IMR-90 (cell line): ENCODE measurements around the gene APAF1. TPM values are rescaled to one million over a fixed set of nuclear protein-coding genes. Genes with fewer than 3 reads are reported as not detected.

Experiments used
- ATAC-seq: fragments of 200-7000 bp; cut with Tn5 transposase; 2 replicates; pipeline ENCODE4 v1.9.1; 2020; ENCODE audit warnings: low read depth, mild to moderate bottlenecking, moderate library complexity
- BruUV-seq: library from RNA; stranded (reverse); fragments of 400-500 nt; replicated peaks from 2 replicates; lab custom pipeline; 2021; lab: Mats Ljungman, UMichigan
- CTCF ChIA-PET: fragments of 300-600 bp; formaldehyde crosslinking; extraction: SDS; loops from one replicate; lab custom pipeline; 2021; ENCODE audit warnings: antibody characterized with exemption; lab: Yijun Ruan, JAX
- POLR2A ChIA-PET: fragments of 300-600 bp; sonication (Branson Sonifier 250); formaldehyde crosslinking; loops from one replicate; lab custom pipeline; 2022; ENCODE audit warnings: antibody characterized with exemption; ENCODE audit not compliant: unreplicated experiment; lab: Charles Lee
- DNase-seq: peaks from one replicate; pipeline ENCODE4 v3.0.0; 2013
- H2AFZ ChIP-seq: replicated peaks from 2 replicates; pipeline ENCODE3; 2013; ENCODE audit warnings: low read length, mild to moderate bottlenecking; ENCODE audit not compliant: poor library complexity
- H2AK5ac ChIP-seq: 2 replicates; pipeline ENCODE4 v1.6.1; 2013; ENCODE audit warnings: low read depth, low read length, inconsistent platforms
- H2AK9ac ChIP-seq: replicated peaks from 2 replicates; pipeline ENCODE3; 2013; ENCODE audit warnings: mild to moderate bottlenecking, low read depth, low read length, moderate library complexity; ENCODE audit not compliant: poor library complexity
- H2BK120ac ChIP-seq: 2 replicates; pipeline ENCODE4 v1.6.1; 2013; ENCODE audit warnings: low read depth, low read length, inconsistent platforms
- H2BK15ac ChIP-seq: 3 replicates; pipeline ENCODE4 v1.6.1; 2013; ENCODE audit warnings: low read depth, low read length, inconsistent platforms
- H2BK20ac ChIP-seq: 2 replicates; pipeline ENCODE4 v1.6.1; 2013; ENCODE audit warnings: low read depth, mild to moderate bottlenecking, inconsistent platforms, low read length, moderate library complexity
- H2BK5ac ChIP-seq: 2 replicates; pipeline ENCODE4 v1.6.1; 2013; ENCODE audit warnings: mild to moderate bottlenecking, low read depth, low read length, inconsistent platforms; ENCODE audit not compliant: poor library complexity, severe bottlenecking
- H3K14ac ChIP-seq: replicated peaks from 2 replicates; pipeline ENCODE4 v1.6.1; 2013; ENCODE audit warnings: low read depth, low read length, inconsistent platforms
- H3K18ac ChIP-seq: 2 replicates; pipeline ENCODE4 v1.6.1; 2013; ENCODE audit warnings: low read depth, low read length, control low read depth
- H3K23ac ChIP-seq: 2 replicates; pipeline ENCODE4 v1.6.1; 2013; ENCODE audit warnings: low read depth, low read length, inconsistent platforms
- H3K27ac ChIP-seq: 2 replicates; pipeline ENCODE4 v1.5.1; 2013; ENCODE audit warnings: mild to moderate bottlenecking, control low read depth, low read length; ENCODE audit not compliant: insufficient read depth
- H3K27me3 ChIP-seq: 2 replicates; pipeline ENCODE4 v1.6.1; 2013; ENCODE audit warnings: low read length; ENCODE audit not compliant: control insufficient read depth, insufficient read depth
- H3K36me3 ChIP-seq: 2 replicates; pipeline ENCODE4 v1.6.1; 2013; ENCODE audit warnings: low read length, mixed read lengths; ENCODE audit not compliant: control insufficient read depth, insufficient read depth
- H3K4ac ChIP-seq: 2 replicates; pipeline ENCODE4 v1.6.1; 2013; ENCODE audit warnings: low read depth, low read length, inconsistent platforms
- H3K4me1 ChIP-seq: 2 replicates; pipeline ENCODE4 v1.6.1; 2013; ENCODE audit warnings: low read length, mixed read lengths; ENCODE audit not compliant: control insufficient read depth, insufficient read depth
- H3K4me2 ChIP-seq: 2 replicates; pipeline ENCODE4 v1.6.1; 2013; ENCODE audit warnings: low read depth, mild to moderate bottlenecking, control low read depth, low read length, moderate library complexity
- H3K4me3 ChIP-seq: 2 replicates; pipeline ENCODE4 v1.5.1; 2013; ENCODE audit warnings: low read depth, mild to moderate bottlenecking, control low read depth, low read length, moderate library complexity; ENCODE audit not compliant: insufficient read depth
- H3K56ac ChIP-seq: 2 replicates; pipeline ENCODE4 v1.6.1; 2013; ENCODE audit warnings: low read length, inconsistent platforms; ENCODE audit not compliant: insufficient read depth; ENCODE audit errors: extremely low read depth
- H3K79me1 ChIP-seq, 2 experiments: 2 replicates each; pipeline ENCODE4 v1.6.1; 2013; ENCODE audit warnings: low read length in 2 of 2, inconsistent platforms in 1 of 2, low read depth in 1 of 2
- H3K9ac ChIP-seq: 2 replicates; pipeline ENCODE4 v1.6.1; 2013; ENCODE audit warnings: low read depth, low read length, control low read depth
- H3K9me1 ChIP-seq: 2 replicates; pipeline ENCODE4 v1.6.1; 2013; ENCODE audit warnings: low read length, inconsistent platforms; ENCODE audit not compliant: insufficient read depth
- H3K9me3 ChIP-seq: 2 replicates; pipeline ENCODE4 v1.6.1; 2013; ENCODE audit warnings: low read length; ENCODE audit not compliant: control insufficient read depth, insufficient read depth
- H4K20me1 ChIP-seq: 2 replicates; pipeline ENCODE4 v1.6.1; 2013; ENCODE audit warnings: low read length, inconsistent platforms; ENCODE audit not compliant: insufficient read depth
- H4K5ac ChIP-seq: 2 replicates; pipeline ENCODE4 v1.6.1; 2013; ENCODE audit warnings: mild to moderate bottlenecking, low read depth, low read length, control low read depth
- H4K8ac ChIP-seq, 2 experiments: 2 replicates each; pipeline ENCODE4 v1.6.1; 2013; ENCODE audit warnings: low read depth in 2 of 2, low read length in 2 of 2, control low read depth in 1 of 2, inconsistent platforms in 1 of 2
- H4K91ac ChIP-seq: 2 replicates; pipeline ENCODE4 v1.6.1; 2013; ENCODE audit warnings: low read depth, low read length, inconsistent platforms; ENCODE audit not compliant: insufficient read depth
- ELK1 ChIP-seq: fragments of 150-350 bp; IDR thresholded peaks from 2 replicates; pipeline ENCODE4 v1.6.1; 2016; ENCODE audit warnings: low read depth, mild to moderate bottlenecking, low read length, moderate library complexity, borderline replicate concordance
- MAFK ChIP-seq: IDR thresholded peaks from 2 replicates; pipeline ENCODE4 v1.6.1; 2012; ENCODE audit warnings: low read depth, low read length, improper control_type of control experiment
- RCOR1 ChIP-seq: IDR thresholded peaks from 2 replicates; pipeline ENCODE4 v1.6.1; 2012; ENCODE audit warnings: mild to moderate bottlenecking, low read length, improper control_type of control experiment; ENCODE audit not compliant: insufficient replicate concordance
- SMC3 ChIP-seq: fragments of 150-350 bp; IDR thresholded peaks from 2 replicates; pipeline ENCODE4 v1.6.1; 2016; ENCODE audit warnings: low read depth, mild to moderate bottlenecking, antibody characterized with exemption, low read length, moderate library complexity
- dilution Hi-C: fragments of 300-500 bp; cut with HindIII; formaldehyde crosslinking; loops from one replicate; pipeline ENCODE4 v1.14.3; 2018; ENCODE audit warnings: low sequenced_read_pairs; ENCODE audit not compliant: unreplicated experiment
- in situ Hi-C: fragments of 300-500 bp; cut with MboI; formaldehyde crosslinking; loops from 3 replicates; pipeline ENCODE4 v1.14.3; 2019; ENCODE audit warnings: low sequenced_read_pairs, inconsistent platforms, mixed read lengths
- intact Hi-C: fragments of 100-400 bp; cut with micrococcal nuclease; formaldehyde crosslinking; loops from 2 replicates; pipeline ENCODE4 v1.10.0; 2022
- polyA plus RNA-seq, 3 experiments: library from polyadenylated mRNA; depleted of rRNA; stranded (reverse); fragments of >200 nt; gene quantifications; 2 replicates each; pipeline ENCODE4 v1.2.3, GENCODE V29; 2012; ENCODE audit warnings: low replicate concordance in 1 of 3
- total RNA-seq: library from RNA; depleted of rRNA; stranded (reverse); fragments of >200 nt; gene quantifications from 2 replicates; pipeline ENCODE4 v1.2.3, GENCODE V29; 2012
- TF ChIP-seq, protein P1 (sequence below): fragments of 150-350 bp; IDR thresholded peaks from 2 replicates; pipeline ENCODE4 v1.6.1; 2017; ENCODE audit warnings: mild to moderate bottlenecking, antibody characterized with exemption, low read length, low read depth

The APAF1 gene
- total and polyA plus RNA-seq, 2 of the 4 experiments (the other 2 are of a cell fraction) = 10.9 to 32.8 TPM

DNA sequence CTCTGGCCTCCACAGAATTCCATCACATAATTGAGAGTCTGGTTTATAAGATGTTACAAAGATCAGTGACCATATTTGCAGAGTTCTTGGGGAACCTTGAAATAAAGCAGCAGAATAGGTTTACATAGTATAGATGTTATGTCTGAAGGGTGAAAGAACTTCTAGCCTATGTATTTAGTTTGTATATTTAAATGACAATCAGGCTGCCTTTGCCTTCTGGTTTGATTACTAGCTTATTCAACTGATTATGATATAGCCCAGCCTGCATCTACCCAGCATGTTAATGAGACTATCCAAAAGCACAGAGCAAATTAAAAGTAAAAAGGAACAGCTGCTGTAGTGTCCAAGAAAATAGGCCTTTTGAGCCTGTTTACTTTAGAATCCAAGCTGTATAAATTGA is 85.3 kb downstream of the APAF1 start:
- DNase-seq (no peak), ATAC-seq (no peak)
- CTCF ChIA-PET = no interaction called here
- H3K4me3 ChIP-seq = no peak overlapping the region
- H2AK5ac ChIP-seq = no peak overlapping the region
- no peak overlapping the region for H3K9ac ChIP-seq
- H3K4me2 ChIP-seq = no peak overlapping the region
- H3K27ac ChIP-seq = no peak overlapping the region
- H4K20me1 ChIP-seq = peaks cover 5% of the 10 kb centered on the region; the same call in 1 of the 2 replicates
- H3K14ac ChIP-seq = no peak overlapping the region
- H2AFZ ChIP-seq = no peak overlapping the region
- TF ChIP-seq MAFK (no peak), RCOR1 (no peak), ELK1 (no peak), SMC3 (no peak)
- TF ChIP-seq, protein P1, sequence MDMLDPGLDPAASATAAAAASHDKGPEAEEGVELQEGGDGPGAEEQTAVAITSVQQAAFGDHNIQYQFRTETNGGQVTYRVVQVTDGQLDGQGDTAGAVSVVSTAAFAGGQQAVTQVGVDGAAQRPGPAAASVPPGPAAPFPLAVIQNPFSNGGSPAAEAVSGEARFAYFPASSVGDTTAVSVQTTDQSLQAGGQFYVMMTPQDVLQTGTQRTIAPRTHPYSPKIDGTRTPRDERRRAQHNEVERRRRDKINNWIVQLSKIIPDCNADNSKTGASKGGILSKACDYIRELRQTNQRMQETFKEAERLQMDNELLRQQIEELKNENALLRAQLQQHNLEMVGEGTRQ = no peak
- H3K23ac ChIP-seq = no peak overlapping the region
- no peak overlapping the region for H4K8ac ChIP-seq
- no peak overlapping the region for H3K56ac ChIP-seq
- no peak overlapping the region for H3K4ac ChIP-seq
- in situ Hi-C loops = no loop called here
- H3K9me3 ChIP-seq = no peaks in the 10 kb centered on the region
- intact Hi-C loops = no loop called here
- H2BK20ac ChIP-seq = no peak overlapping the region
- peaks cover 0 to 5% of the 10 kb centered on the region in 2 experiments; a peak in 3 of 4 replicates for H3K79me1 ChIP-seq
- dilution Hi-C loops = no loop called here
- H3K36me3 ChIP-seq = peaks cover 30% of the 10 kb centered on the region
- H2BK5ac ChIP-seq = no peak overlapping the region
- H2BK120ac ChIP-seq = no peak overlapping the region
- no peak overlapping the region for H4K5ac ChIP-seq
- no peak overlapping the region for H4K91ac ChIP-seq
- peaks cover 3% of the 10 kb centered on the region; the same call in 1 of the 2 replicates for H3K9me1 ChIP-seq
- no peak overlapping the region for H3K18ac ChIP-seq
- no peaks in the 10 kb centered on the region for H3K27me3 ChIP-seq
- H2BK15ac ChIP-seq = no peak overlapping the region
- H3K4me1 ChIP-seq = peaks cover 3% of the 10 kb centered on the region; the same call in 1 of the 2 replicates
- POLR2A ChIA-PET = no interaction called here
- no peak overlapping the region for H2AK9ac ChIP-seq
- BruUV-seq = no TSS peak
